Measurements from ENCODE around the gene PITPNM1.

Gene PITPNM1

GRCh38 chr11:67463186-67463585 is 42.0 kb downstream of the PITPNM1 start:
- DNase-seq: no peak

GRCh38 chr11:67458266-67458665 is 46.9 kb downstream of the PITPNM1 start:
- no peak for DNase-seq

- no peak for DNase-seq
Measured at GRCh38 chr11:67457453-67457852, 47.7 kb downstream of the PITPNM1 start.

- DNase-seq: no peak
Measured at GRCh38 chr11:67456068-67456705, 49.0 kb downstream of the PITPNM1 start.

GRCh38 chr11:67455054-67455453 is 50.1 kb downstream of the PITPNM1 start, which contains the start of gene CABP4:
TSS of gene CABP4 (plus strand) at chr11:67455354. CDS start at chr11:67455424, 70 bp downstream.
- no peak for DNase-seq

GRCh38 chr11:67453816-67454732 is 51.1 kb downstream of the PITPNM1 start:
- DNase-seq: no peak

GRCh38 chr11:67452141-67452952 is 52.8 kb downstream of the PITPNM1 start, which contains the start of gene GPR152:
TSS of gene GPR152 (minus strand) at chr11:67452729. CDS start at chr11:67452724, 5 bp downstream.
- DNase-seq: no peak

GRCh38 chr11:67451658-67451976 is 53.5 kb downstream of the PITPNM1 start:
- no peak for DNase-seq

- no peak for DNase-seq
Measured at GRCh38 chr11:67450796-67451657, 54.1 kb downstream of the PITPNM1 start.

GRCh38 chr11:67449116-67449844 is 55.9 kb downstream of the PITPNM1 start:
- DNase-seq: no peak

GRCh38 chr11:67448220-67448609 is 56.9 kb downstream of the PITPNM1 start:
- no peak for DNase-seq

GRCh38 chr11:67445515-67445914 is 59.6 kb downstream of the PITPNM1 start:
- DNase-seq: no peak

- no peak for DNase-seq
Measured at GRCh38 chr11:67442504-67443404, 62.4 kb downstream of the PITPNM1 start.
